A549 (cell line): ENCODE measurements around the gene THSD7A.

Source experiments
- BHLHE40 ChIP-seq: IDR thresholded peaks from 2 replicates; pipeline ENCODE4 v1.6.1; 2012; ENCODE audit warnings: low read depth, low read length, inconsistent platforms
- EP300 ChIP-seq, 2 experiments: fragments of >200 bp; sonication (Bioruptor Twin); formaldehyde crosslinking; IDR thresholded peaks; 2 replicates in 1 of 2; 3 replicates in 1 of 2; pipeline ENCODE4 v1.6.1; 2016 to 2017
- JUN ChIP-seq, 2 experiments: fragments of >200 bp; sonication (Bioruptor Twin); formaldehyde crosslinking; IDR thresholded peaks; 2 replicates in 1 of 2; 3 replicates in 1 of 2; pipeline ENCODE4 v1.6.1; 2016 to 2017
- KDM5A ChIP-seq: fragments of 200-600 bp; sonication (generic); IDR thresholded peaks from 2 replicates; pipeline ENCODE4 v1.6.1; 2016; ENCODE audit warnings: antibody characterized with exemption, mild to moderate bottlenecking
- MYC ChIP-seq: IDR thresholded peaks from 2 replicates; pipeline ENCODE4 v1.6.1; 2012; ENCODE audit warnings: mild to moderate bottlenecking, inconsistent platforms, low read length, improper control_type of control experiment, borderline replicate concordance
- PHF8 ChIP-seq: fragments of 200-600 bp; sonication (generic); IDR thresholded peaks from 2 replicates; pipeline ENCODE4 v1.6.1; 2016; ENCODE audit warnings: low read depth, mild to moderate bottlenecking, antibody characterized with exemption, moderate library complexity, borderline replicate concordance
- POLR2AphosphoS2 ChIP-seq: conservative IDR thresholded peaks from 2 replicates; pipeline ENCODE4 v1.6.1; 2012; ENCODE audit warnings: low read length, improper control_type of control experiment, inconsistent platforms
- SMC3 ChIP-seq: fragments of >200 bp; sonication (Bioruptor Twin); formaldehyde crosslinking; IDR thresholded peaks from 3 replicates; pipeline ENCODE4 v1.6.1; 2018; ENCODE audit warnings: inconsistent platforms
- TF ChIP-seq, protein P1 (sequence below): IDR thresholded peaks from 2 replicates; pipeline ENCODE4 v1.6.1; 2012; ENCODE audit warnings: low read depth, borderline replicate concordance
- TF ChIP-seq, protein P2 (sequence below): fragments of >200 bp; sonication (Bioruptor Twin); formaldehyde crosslinking; IDR thresholded peaks from 3 replicates; pipeline ENCODE4 v1.5.1; 2016

DNA sequence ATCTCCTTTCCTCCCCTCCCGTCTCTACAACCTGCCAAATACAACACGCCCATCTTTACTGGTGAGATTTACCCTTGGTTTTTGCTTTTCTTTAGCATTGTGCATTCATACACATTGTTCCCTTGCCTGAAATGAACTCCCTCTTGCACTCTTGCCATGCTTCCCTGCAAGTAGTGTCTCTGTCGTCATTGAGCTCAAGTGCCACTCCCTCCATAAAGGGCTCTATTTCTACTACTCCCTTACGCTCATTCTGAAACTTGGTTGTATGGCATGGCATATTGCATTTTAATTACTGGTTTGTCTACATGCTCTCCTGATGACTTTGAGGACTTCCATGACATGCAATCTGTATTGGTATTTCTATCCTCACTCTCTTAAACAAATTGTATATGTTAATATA lies 242.7 kb downstream of the THSD7A start:
- TF ChIP-seq PHF8 (no peak), BHLHE40 (no peak), POLR2AphosphoS2 (no peak), KDM5A (no peak), SMC3 (no peak), MYC (no peak), EP300 (IDR thresholded peaks at IDR 0.05) (no peak), JUN (IDR thresholded peaks at IDR 0.05) (no peak)
- TF ChIP-seq, protein P1, sequence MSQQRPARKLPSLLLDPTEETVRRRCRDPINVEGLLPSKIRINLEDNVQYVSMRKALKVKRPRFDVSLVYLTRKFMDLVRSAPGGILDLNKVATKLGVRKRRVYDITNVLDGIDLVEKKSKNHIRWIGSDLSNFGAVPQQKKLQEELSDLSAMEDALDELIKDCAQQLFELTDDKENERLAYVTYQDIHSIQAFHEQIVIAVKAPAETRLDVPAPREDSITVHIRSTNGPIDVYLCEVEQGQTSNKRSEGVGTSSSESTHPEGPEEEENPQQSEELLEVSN, result no peak
- TF ChIP-seq, protein P2, sequence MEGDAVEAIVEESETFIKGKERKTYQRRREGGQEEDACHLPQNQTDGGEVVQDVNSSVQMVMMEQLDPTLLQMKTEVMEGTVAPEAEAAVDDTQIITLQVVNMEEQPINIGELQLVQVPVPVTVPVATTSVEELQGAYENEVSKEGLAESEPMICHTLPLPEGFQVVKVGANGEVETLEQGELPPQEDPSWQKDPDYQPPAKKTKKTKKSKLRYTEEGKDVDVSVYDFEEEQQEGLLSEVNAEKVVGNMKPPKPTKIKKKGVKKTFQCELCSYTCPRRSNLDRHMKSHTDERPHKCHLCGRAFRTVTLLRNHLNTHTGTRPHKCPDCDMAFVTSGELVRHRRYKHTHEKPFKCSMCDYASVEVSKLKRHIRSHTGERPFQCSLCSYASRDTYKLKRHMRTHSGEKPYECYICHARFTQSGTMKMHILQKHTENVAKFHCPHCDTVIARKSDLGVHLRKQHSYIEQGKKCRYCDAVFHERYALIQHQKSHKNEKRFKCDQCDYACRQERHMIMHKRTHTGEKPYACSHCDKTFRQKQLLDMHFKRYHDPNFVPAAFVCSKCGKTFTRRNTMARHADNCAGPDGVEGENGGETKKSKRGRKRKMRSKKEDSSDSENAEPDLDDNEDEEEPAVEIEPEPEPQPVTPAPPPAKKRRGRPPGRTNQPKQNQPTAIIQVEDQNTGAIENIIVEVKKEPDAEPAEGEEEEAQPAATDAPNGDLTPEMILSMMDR, result no peak
